Naive thymus-derived CD4-positive, alpha-beta T cell (primary cell): Measurements from ENCODE around the gene SGPP2. TPM values are rescaled to one million over a fixed set of nuclear protein-coding genes. Genes with fewer than 3 reads are reported as not detected.

ENCODE experiments used
- ATAC-seq: fragments of 150-1000 bp; cut with Tn5 transposase; 2 replicates; pipeline ENCODE4 v1.10.0; 2021; ENCODE audit warnings: mild to moderate bottlenecking, moderate library complexity
- CTCF ChIA-PET: fragments of 350-600 bp; sonication (Branson Sonifier 250); formaldehyde crosslinking; loops from one replicate; lab custom pipeline; 2021; ENCODE audit warnings: antibody characterized with exemption; lab: Charles Lee
- POLR2A ChIA-PET: fragments of 350-600 bp; sonication (Branson Sonifier 250); formaldehyde crosslinking; loops from one replicate; lab custom pipeline; 2021; ENCODE audit warnings: antibody characterized with exemption, inconsistent platforms; lab: Charles Lee
- DNase-seq, 9 donors: peaks; one replicate each; pipeline versions ENCODE4 v3.0.0 to v3.0.0-alpha.2; 2020 to 2022; ENCODE audit warnings: mixed read lengths in 1 of 9
- H3K27ac ChIP-seq: one replicate; pipeline ENCODE4 v1.7.0; 2013; ENCODE audit warnings: mild to moderate bottlenecking, low read depth, low read length, moderate library complexity
- H3K27me3 ChIP-seq, 2 donors: one replicate each; pipeline ENCODE4 v1.7.0; 2013; ENCODE audit warnings: low read length in 2 of 2, mild to moderate bottlenecking in 2 of 2, moderate library complexity in 2 of 2; ENCODE audit not compliant: control insufficient read depth in 2 of 2, insufficient read depth in 2 of 2
- H3K36me3 ChIP-seq, 3 experiments: 1 replicate in 2 of 3; 2 replicates in 1 of 3; pipeline ENCODE4 v1.7.0; 2013; ENCODE audit warnings: low read length in 3 of 3, mild to moderate bottlenecking in 3 of 3, moderate library complexity in 1 of 3; ENCODE audit not compliant: insufficient read depth in 3 of 3, control insufficient read depth in 2 of 3
- H3K4me1 ChIP-seq, 2 donors: one replicate each; pipeline ENCODE4 v1.7.0; 2013; ENCODE audit warnings: low read length in 2 of 2, mild to moderate bottlenecking in 2 of 2, moderate library complexity in 1 of 2; ENCODE audit not compliant: control insufficient read depth in 2 of 2, insufficient read depth in 2 of 2
- H3K4me3 ChIP-seq: 2 replicates; pipeline ENCODE4 v1.7.0; 2013; ENCODE audit warnings: mild to moderate bottlenecking, low read length
- H3K9me3 ChIP-seq, 3 experiments: 1 replicate in 2 of 3; 2 replicates in 1 of 3; pipeline ENCODE4 v1.7.0; 2013; ENCODE audit warnings: low read length in 3 of 3; ENCODE audit not compliant: control insufficient read depth in 2 of 3
- H3K27ac Mint-ChIP-seq, 9 donors: one replicate each; pipeline ENCODE4 v1.8.0; 2020 to 2022; ENCODE audit warnings: mixed read lengths in 9 of 9, mild to moderate bottlenecking in 8 of 9, moderate library complexity in 5 of 9, inconsistent platforms in 2 of 9
- H3K27me3 Mint-ChIP-seq, 5 donors: one replicate each; pipeline ENCODE4 v1.8.0; 2021 to 2022; ENCODE audit warnings: mixed read lengths in 5 of 5, mild to moderate bottlenecking in 1 of 5
- H3K36me3 Mint-ChIP-seq, 5 donors: one replicate each; pipeline ENCODE4 v1.8.0; 2020 to 2022; ENCODE audit warnings: mixed read lengths in 5 of 5, mild to moderate bottlenecking in 3 of 5, inconsistent platforms in 1 of 5
- H3K4me1 Mint-ChIP-seq, 7 donors: one replicate each; pipeline ENCODE4 v1.8.0; 2020 to 2022; ENCODE audit warnings: mixed read lengths in 7 of 7, mild to moderate bottlenecking in 3 of 7, inconsistent platforms in 1 of 7
- H3K4me3 Mint-ChIP-seq, 10 donors: one replicate each; pipeline ENCODE4 v1.8.0; 2020 to 2022; ENCODE audit warnings: mild to moderate bottlenecking in 10 of 10, mixed read lengths in 10 of 10, moderate library complexity in 6 of 10, inconsistent platforms in 2 of 10
- H3K9me3 Mint-ChIP-seq, 11 donors: one replicate each; pipeline ENCODE4 v1.8.0; 2020 to 2022; ENCODE audit warnings: mixed read lengths in 11 of 11, mild to moderate bottlenecking in 4 of 11, inconsistent platforms in 1 of 11, moderate library complexity in 1 of 11
- intact Hi-C, 2 donors: fragments of 100-400 bp; cut with micrococcal nuclease; formaldehyde crosslinking; loops; one replicate each; pipeline ENCODE4 v1.15.1; 2023
- polyA plus RNA-seq, 2 donors: library from polyadenylated mRNA; unstranded; fragments of 300-500 nt; fragmentation: Illumina TruSeq; gene quantifications; one replicate each; pipeline ENCODE4 v1.2.3, GENCODE V29; 2021
- total RNA-seq, 6 experiments: library from RNA in 5 of 6; stranded (reverse) in 5 of 6; gene quantifications; 1 replicate in 5 of 6; 2 replicates in 1 of 6; pipeline ENCODE4 v1.2.3 and lab custom pipeline; 2021 to 2026

The SGPP2 gene
- total and polyA plus RNA-seq, 7 experiments from 2014 or later = 0.05 to 5.8 (median 0.68) TPM

- Histone ChIP-seq H3K27ac (no peak overlapping the region), H3K9me3 (no peaks in the 10 kb centered on the region), H3K4me3 (no peak overlapping the region), H3K27me3 (no peaks in the 10 kb centered on the region), H3K4me1 (no peaks in the 10 kb centered on the region), H3K36me3 (no peaks in the 10 kb centered on the region)
- ChIA-PET CTCF (no interaction called here), POLR2A (no interaction called here)
- DNase-seq (no peak), ATAC-seq (no peak)
- Mint-ChIP-seq H3K27ac (no peak overlapping the region), H3K9me3 (peaks cover 0 to 6% (median 0%) of the 10 kb centered on the region in 11 donors), H3K27me3 (peaks cover 0 to 15% (median 0%) of the 10 kb centered on the region in 5 donors), H3K4me1 (peaks cover 0 to 2% (median 0%) of the 10 kb centered on the region in 7 donors), H3K36me3 (no peaks in the 10 kb centered on the region), H3K4me3 (no peak overlapping the region)
- intact Hi-C loops = no loop called here
Observed at GRCh38 chr2:222442665-222443064, 18.3 kb downstream of the SGPP2 start.

- Histone ChIP-seq H3K27me3 (no peaks in the 10 kb centered on the region), H3K36me3 (no peaks in the 10 kb centered on the region), H3K4me3 (no peak overlapping the region), H3K4me1 (no peaks in the 10 kb centered on the region), H3K27ac (no peak overlapping the region), H3K9me3 (no peaks in the 10 kb centered on the region)
- Mint-ChIP-seq H3K4me1 (peaks cover 0 to 2% (median 0%) of the 10 kb centered on the region in 7 donors), H3K27me3 (peaks cover 0 to 15% (median 3%) of the 10 kb centered on the region in 5 donors), H3K4me3 (no peak overlapping the region), H3K36me3 (no peaks in the 10 kb centered on the region), H3K27ac (no peak overlapping the region), H3K9me3 (peaks cover 0 to 6% (median 0%) of the 10 kb centered on the region in 11 donors)
- ATAC-seq (no peak), DNase-seq (no peak)
- ChIA-PET POLR2A (no interaction called here), CTCF (no interaction called here)
- intact Hi-C loops = no loop called here
Observed at GRCh38 chr2:222445227-222445626, 20.9 kb downstream of the SGPP2 start.

DNA sequence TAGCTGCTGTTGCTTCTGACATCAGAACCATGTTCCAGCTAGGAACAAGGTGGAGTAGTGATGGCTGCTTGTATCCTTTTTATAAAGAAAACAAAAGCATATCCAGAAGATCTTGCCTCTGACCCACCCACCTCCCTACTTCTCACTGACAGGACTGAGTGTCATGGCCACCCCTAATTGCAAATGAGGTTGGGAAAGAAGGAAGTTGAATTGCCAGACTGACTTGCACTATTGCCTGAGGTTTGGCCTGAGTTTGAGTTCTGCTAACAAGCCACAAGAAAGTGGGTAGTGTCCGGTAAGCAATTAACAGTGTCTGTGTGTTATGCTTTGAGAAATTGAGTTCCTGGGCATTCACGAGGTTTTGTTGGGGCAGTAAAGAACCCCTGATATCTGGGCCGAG lies 22.8 kb downstream of the SGPP2 start:
- Mint-ChIP-seq H3K4me1 (peaks cover 0 to 2% (median 0%) of the 10 kb centered on the region in 7 donors), H3K9me3 (peaks cover 0 to 6% (median 0%) of the 10 kb centered on the region in 11 donors), H3K27me3 (peaks cover 3 to 29% (median 8%) of the 10 kb centered on the region in 5 donors), H3K4me3 (no peak overlapping the region), H3K27ac (no peak overlapping the region), H3K36me3 (no peaks in the 10 kb centered on the region)
- Histone ChIP-seq H3K27ac (no peak overlapping the region), H3K4me1 (no peaks in the 10 kb centered on the region), H3K27me3 (no peaks in the 10 kb centered on the region), H3K4me3 (no peak overlapping the region), H3K36me3 (no peaks in the 10 kb centered on the region), H3K9me3 (no peaks in the 10 kb centered on the region)
- ChIA-PET CTCF (no interaction called here), POLR2A (no interaction called here)
- peak; percentile 45 for ATAC-seq
- intact Hi-C loops = no loop called here
- DNase-seq = no peak

GRCh38 chr2:222448748-222449181 lies 24.4 kb downstream of the SGPP2 start:
- peaks cover 3 to 29% (median 10%) of the 10 kb centered on the region in 5 donors for H3K27me3 Mint-ChIP-seq
- no peaks in the 10 kb centered on the region for H3K4me1 Mint-ChIP-seq
- no peak overlapping the region for H3K4me3 ChIP-seq

DNA sequence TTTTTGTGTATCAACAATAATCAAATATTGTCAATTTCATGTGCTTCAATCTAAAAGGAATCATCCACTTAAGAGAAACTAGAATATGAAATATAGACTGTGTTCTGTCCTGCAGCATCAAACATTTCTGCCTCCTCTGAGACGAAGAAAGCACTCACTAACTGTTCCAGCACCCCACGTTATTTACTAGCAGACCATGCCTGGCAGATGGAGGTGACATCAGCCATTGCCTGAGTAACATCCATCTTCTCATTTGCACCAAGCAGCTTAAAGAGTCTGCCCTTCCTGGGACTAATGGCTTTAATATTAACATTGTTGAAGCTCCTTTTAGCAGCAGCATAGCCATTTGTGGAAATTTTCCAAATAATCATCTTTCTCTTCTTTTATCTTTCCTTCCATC lies 25.7 kb downstream of the SGPP2 start:
- POLR2A ChIA-PET = no interaction called here
- CTCF ChIA-PET = no interaction called here

More at GRCh38 chr2:222448748-222449181, 24.4 kb downstream of the SGPP2 start:
- H3K27me3 ChIP-seq = no peaks in the 10 kb centered on the region
- H3K4me3 Mint-ChIP-seq = no peak overlapping the region
- H3K36me3 Mint-ChIP-seq = no peaks in the 10 kb centered on the region
- ChIA-PET POLR2A (no interaction called here), CTCF (no interaction called here)
- H3K9me3 ChIP-seq = no peaks in the 10 kb centered on the region
- no peaks in the 10 kb centered on the region for H3K36me3 ChIP-seq
- DNase-seq (no peak), ATAC-seq (no peak)
- peaks cover 0 to 6% (median 0%) of the 10 kb centered on the region in 11 donors for H3K9me3 Mint-ChIP-seq
- no peak overlapping the region for H3K27ac ChIP-seq
- intact Hi-C loops = no loop called here
- H3K4me1 ChIP-seq = no peaks in the 10 kb centered on the region
- H3K27ac Mint-ChIP-seq = no peak overlapping the region

DNA sequence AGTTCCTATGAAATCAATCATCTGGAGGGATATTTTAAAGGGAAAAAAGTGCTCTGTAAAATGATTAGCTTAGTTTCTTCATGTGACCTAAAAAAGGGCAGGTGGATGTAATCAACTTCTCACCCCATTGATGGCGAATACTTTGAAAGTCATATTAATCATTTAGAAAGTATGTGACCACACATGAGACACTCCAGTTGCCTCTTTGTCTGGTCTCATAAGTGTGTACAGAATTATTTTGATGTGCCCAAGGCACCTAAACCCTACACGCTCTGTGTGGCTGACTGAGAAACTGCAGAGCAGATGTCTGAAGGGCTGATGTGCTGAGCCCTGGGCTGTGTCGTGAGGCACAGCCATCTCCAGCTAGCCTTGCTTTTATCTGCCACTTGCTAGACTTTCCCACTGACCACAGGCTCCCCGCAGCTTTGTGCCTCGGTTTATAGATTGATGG lies 26.9 kb downstream of the SGPP2 start:
- ChIA-PET POLR2A (no interaction called here), CTCF (no interaction called here)
- H3K36me3 ChIP-seq = no peaks in the 10 kb centered on the region

More for the DNA sequence above, 25.7 kb downstream of the SGPP2 start:
- intact Hi-C loops = no loop called here
- DNase-seq (no peak), ATAC-seq (no peak)
- Mint-ChIP-seq H3K27ac (no peak overlapping the region), H3K4me1 (no peaks in the 10 kb centered on the region), H3K27me3 (peaks cover 3 to 22% (median 10%) of the 10 kb centered on the region in 5 donors), H3K4me3 (no peak overlapping the region), H3K9me3 (peaks cover 0 to 6% (median 0%) of the 10 kb centered on the region in 11 donors), H3K36me3 (no peaks in the 10 kb centered on the region)
- no peaks in the 10 kb centered on the region for H3K4me1 ChIP-seq
- H3K36me3 ChIP-seq = no peaks in the 10 kb centered on the region
- no peak overlapping the region for H3K4me3 ChIP-seq
- H3K9me3 ChIP-seq = no peaks in the 10 kb centered on the region
- H3K27me3 ChIP-seq = no peaks in the 10 kb centered on the region
- H3K27ac ChIP-seq = no peak overlapping the region

DNA sequence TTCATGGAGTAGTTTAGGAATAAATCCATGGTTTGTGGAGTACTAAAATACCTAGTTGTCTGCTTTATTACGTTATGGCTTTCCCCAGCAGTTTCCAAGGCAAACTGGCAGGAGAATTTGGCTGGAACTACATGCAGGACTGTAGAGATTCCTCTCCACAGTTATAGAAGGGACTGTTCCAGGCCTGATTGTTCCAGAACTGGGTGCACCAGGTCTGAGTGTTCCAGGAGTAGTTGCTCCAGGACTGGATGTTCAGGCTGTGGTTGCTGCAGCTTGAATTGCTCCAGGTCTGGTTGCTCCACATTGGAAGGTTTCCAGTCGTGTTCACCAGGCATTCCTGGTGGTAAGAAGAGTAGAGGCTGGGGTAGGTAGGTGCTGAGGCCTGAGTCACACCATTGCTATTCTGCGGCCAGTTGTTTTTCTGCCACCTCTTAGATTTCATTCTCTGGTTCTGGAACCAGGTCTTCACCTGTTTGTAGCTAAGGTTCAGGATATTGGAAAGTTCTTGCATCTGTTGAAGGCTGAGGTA lies 28.1 kb downstream of the SGPP2 start:
- peaks cover 0 to 1% (median 0%) of the 10 kb centered on the region in 11 donors for H3K9me3 Mint-ChIP-seq
- no peak overlapping the region for H3K4me3 Mint-ChIP-seq
- ChIA-PET POLR2A (no interaction called here), CTCF (no interaction called here)
- H3K9me3 ChIP-seq = no peaks in the 10 kb centered on the region
- H3K4me1 Mint-ChIP-seq = no peaks in the 10 kb centered on the region
- H3K27me3 ChIP-seq = no peaks in the 10 kb centered on the region
- H3K36me3 Mint-ChIP-seq = no peaks in the 10 kb centered on the region
- peaks cover 3 to 17% (median 10%) of the 10 kb centered on the region in 5 donors for H3K27me3 Mint-ChIP-seq
- no peak overlapping the region for H3K27ac ChIP-seq
- no peak overlapping the region for H3K27ac Mint-ChIP-seq
- no peaks in the 10 kb centered on the region for H3K4me1 ChIP-seq
- intact Hi-C loops = no loop called here
- ATAC-seq = no peak
- no peaks in the 10 kb centered on the region for H3K36me3 ChIP-seq
- no peak for DNase-seq
- no peak overlapping the region for H3K4me3 ChIP-seq

More for the DNA sequence above, 26.9 kb downstream of the SGPP2 start:
- H3K27ac Mint-ChIP-seq = no peak overlapping the region
- DNase-seq (no peak), ATAC-seq (no peak)
- Histone ChIP-seq H3K4me1 (no peaks in the 10 kb centered on the region), H3K4me3 (no peak overlapping the region), H3K9me3 (no peaks in the 10 kb centered on the region), H3K27me3 (no peaks in the 10 kb centered on the region), H3K27ac (no peak overlapping the region)
- no peaks in the 10 kb centered on the region for H3K36me3 Mint-ChIP-seq
- intact Hi-C loops = no loop called here
- H3K4me3 Mint-ChIP-seq = no peak overlapping the region
- peaks cover 0 to 1% (median 0%) of the 10 kb centered on the region in 11 donors for H3K9me3 Mint-ChIP-seq
- no peaks in the 10 kb centered on the region for H3K4me1 Mint-ChIP-seq
- peaks cover 3 to 17% (median 10%) of the 10 kb centered on the region in 5 donors for H3K27me3 Mint-ChIP-seq
